Measurements from ENCODE around the gene PFKP.

The PFKP gene

GRCh38 chr10:3136336-3136735 is 69.0 kb downstream of the PFKP start:
- no peak for DNase-seq (ENCODE audit: low spot score)

GRCh38 chr10:3136763-3137611 is 69.6 kb downstream of the PFKP start:
- peak; percentile 82 for DNase-seq (ENCODE audit: low spot score)

- DNase-seq (ENCODE audit: low spot score) = no peak
These were observed 70.8 kb downstream of the PFKP start for GRCh38 chr10:3137958-3138726.

- no peak for DNase-seq (ENCODE audit: low spot score)
These were observed 72.0 kb downstream of the PFKP start for GRCh38 chr10:3139216-3139910.

GRCh38 chr10:3140280-3140679 is 72.9 kb downstream of the PFKP start:
- no peak for DNase-seq (ENCODE audit: low spot score)

GRCh38 chr10:3141351-3142005 is 74.1 kb downstream of the PFKP start:
- DNase-seq (ENCODE audit: low spot score) = no peak

- DNase-seq (ENCODE audit: low spot score) = no peak
These were observed 75.0 kb downstream of the PFKP start for GRCh38 chr10:3142146-3142875.

- DNase-seq (ENCODE audit: low spot score) = no peak
These were observed 76.0 kb downstream of the PFKP start for GRCh38 chr10:3143366-3143765.

- no peak for DNase-seq (ENCODE audit: low spot score)
These were observed 76.6 kb downstream of the PFKP start for GRCh38 chr10:3143791-3144434.

GRCh38 chr10:3145366-3145765 is 78.0 kb downstream of the PFKP start:
- no peak for DNase-seq (ENCODE audit: low spot score)

GRCh38 chr10:3146289-3146688 is 78.9 kb downstream of the PFKP start:
- no peak for DNase-seq (ENCODE audit: low spot score)

- no peak for DNase-seq (ENCODE audit: low spot score)
These were observed 79.9 kb downstream of the PFKP start for GRCh38 chr10:3147117-3147820.

- no peak for DNase-seq (ENCODE audit: low spot score)
These were observed 80.7 kb downstream of the PFKP start for GRCh38 chr10:3148041-3148440.

GRCh38 chr10:3148994-3149393 is 81.6 kb downstream of the PFKP start:
- DNase-seq (ENCODE audit: low spot score) = no peak

- no peak for DNase-seq (ENCODE audit: low spot score)
These were observed 82.6 kb downstream of the PFKP start for GRCh38 chr10:3149918-3150317.

GRCh38 chr10:3150366-3150765 is 83.0 kb downstream of the PFKP start:
- no peak for DNase-seq (ENCODE audit: low spot score)

GRCh38 chr10:3150961-3151360 is 83.6 kb downstream of the PFKP start:
- no peak for DNase-seq (ENCODE audit: low spot score)

- DNase-seq (ENCODE audit: low spot score) = no peak
These were observed 84.7 kb downstream of the PFKP start for GRCh38 chr10:3151889-3152565.

GRCh38 chr10:3152566-3152935 is 85.2 kb downstream of the PFKP start:
- no peak for DNase-seq (ENCODE audit: low spot score)

- no peak for DNase-seq (ENCODE audit: low spot score)
These were observed 87.3 kb downstream of the PFKP start for GRCh38 chr10:3154666-3155065.

Data from left forelimb (tissue), 1 donor.